ENCODE measurements around the gene KL. TPM values are rescaled to one million over a fixed set of nuclear protein-coding genes. Genes with fewer than 3 reads are reported as not detected.

KL gene
- total and polyA plus RNA-seq, 5 donors from 2014 or later, result not detected

DNA sequence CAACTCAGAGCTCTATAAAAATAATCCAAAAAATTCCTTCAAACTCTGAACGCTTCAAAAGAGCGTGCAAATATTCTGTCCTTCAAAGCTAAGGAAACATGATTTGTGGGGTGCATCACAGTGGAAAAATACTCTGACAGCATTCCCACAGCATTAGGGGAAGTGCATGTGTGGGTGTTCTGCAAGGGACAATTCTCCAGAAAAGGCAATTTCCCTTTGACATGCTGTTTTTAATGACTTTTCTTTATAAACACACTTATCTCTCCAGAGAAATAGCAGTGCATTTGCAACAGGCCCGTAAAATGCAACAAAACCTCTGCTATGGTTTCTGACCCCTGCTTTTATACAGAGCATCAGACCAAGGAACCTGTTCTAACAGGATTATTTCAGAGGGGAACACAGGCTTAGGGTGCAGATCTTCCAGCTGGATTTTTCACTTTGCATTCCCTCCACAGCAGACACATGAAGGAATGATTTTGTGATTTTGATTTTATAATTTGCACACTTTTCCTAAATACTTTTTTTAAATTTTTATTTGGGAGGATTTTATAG lies 42.6 kb downstream of the KL start:
- H3K27me3 Mint-ChIP-seq, result no peaks in the 10 kb centered on the region
- peaks cover 0 to 1% (median 0%) of the 10 kb centered on the region in 7 donors for H3K9me3 Mint-ChIP-seq
- Histone ChIP-seq H3K27ac (ENCODE audit: insufficient read depth, low read length, poor library complexity, severe bottlenecking) (no peak overlapping the region), H3K9me3 (ENCODE audit: control insufficient read depth in 2 of 2, low read length in 2 of 2) (no peaks in the 10 kb centered on the region), H3K27me3 (ENCODE audit: control insufficient read depth, insufficient read depth, low read length) (no peaks in the 10 kb centered on the region), H3K36me3 (ENCODE audit: control insufficient read depth, insufficient read depth, low read length) (no peaks in the 10 kb centered on the region), H3K4me1 (ENCODE audit: control insufficient read depth, insufficient read depth, low read length, poor library complexity, severe bottlenecking) (no peaks in the 10 kb centered on the region), H3K4me3 (ENCODE audit: low read depth, low read length) (no peak overlapping the region)
- DNase-seq (no peak), ATAC-seq (ENCODE audit: low read depth in 2 of 2) (no peak)
- no peak overlapping the region for H3K4me3 Mint-ChIP-seq
- H3K27ac Mint-ChIP-seq, result no peak overlapping the region
- H3K36me3 Mint-ChIP-seq, result no peaks in the 10 kb centered on the region
- no peaks in the 10 kb centered on the region for H3K4me1 Mint-ChIP-seq

DNA sequence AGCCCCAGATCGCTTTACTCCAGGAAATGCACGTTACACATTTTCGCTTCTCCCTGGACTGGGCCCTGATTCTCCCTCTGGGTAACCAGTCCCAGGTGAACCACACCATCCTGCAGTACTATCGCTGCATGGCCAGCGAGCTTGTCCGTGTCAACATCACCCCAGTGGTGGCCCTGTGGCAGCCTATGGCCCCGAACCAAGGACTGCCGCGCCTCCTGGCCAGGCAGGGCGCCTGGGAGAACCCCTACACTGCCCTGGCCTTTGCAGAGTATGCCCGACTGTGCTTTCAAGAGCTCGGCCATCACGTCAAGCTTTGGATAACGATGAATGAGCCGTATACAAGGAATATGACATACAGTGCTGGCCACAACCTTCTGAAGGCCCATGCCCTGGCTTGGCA lies 44.6 kb downstream of the KL start:
- DNase-seq, result no peak

DNA sequence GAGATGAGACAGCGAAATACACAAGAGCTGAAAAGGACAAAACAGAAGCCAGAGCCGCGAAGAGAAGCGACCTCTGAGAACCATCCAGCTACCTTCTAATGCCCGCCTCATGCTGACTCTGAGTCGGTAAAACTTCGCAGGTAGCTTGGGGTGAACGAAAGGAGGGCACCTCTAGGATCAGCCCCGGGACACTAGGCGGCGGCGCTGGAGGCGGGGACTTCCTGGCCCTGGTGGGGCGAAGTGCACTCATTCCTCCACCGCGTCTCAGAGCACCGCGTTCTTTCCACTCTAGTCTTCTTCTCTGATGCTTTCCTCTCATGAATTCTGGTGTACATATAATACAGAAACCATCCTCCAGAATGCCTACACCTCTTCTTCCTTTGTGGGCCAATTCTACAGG lies 50.1 kb downstream of the KL start:
- Histone ChIP-seq H3K4me3 (ENCODE audit: low read depth, low read length) (no peak overlapping the region), H3K36me3 (ENCODE audit: control insufficient read depth, insufficient read depth, low read length) (no peaks in the 10 kb centered on the region), H3K9me3 (ENCODE audit: control insufficient read depth in 2 of 2, low read length in 2 of 2) (no peaks in the 10 kb centered on the region), H3K4me1 (ENCODE audit: control insufficient read depth, insufficient read depth, low read length, poor library complexity, severe bottlenecking) (no peaks in the 10 kb centered on the region), H3K27me3 (ENCODE audit: control insufficient read depth, insufficient read depth, low read length) (no peaks in the 10 kb centered on the region), H3K27ac (ENCODE audit: insufficient read depth, low read length, poor library complexity, severe bottlenecking) (no peak overlapping the region)
- H3K27ac Mint-ChIP-seq, result no peak overlapping the region
- H3K4me3 Mint-ChIP-seq, result no peak overlapping the region
- no peaks in the 10 kb centered on the region for H3K27me3 Mint-ChIP-seq
- no peaks in the 10 kb centered on the region for H3K36me3 Mint-ChIP-seq
- DNase-seq (no peak), ATAC-seq (ENCODE audit: low read depth in 2 of 2) (no peak)
- no peaks in the 10 kb centered on the region for H3K4me1 Mint-ChIP-seq
- peaks cover 0 to 4% (median 0%) of the 10 kb centered on the region in 7 donors for H3K9me3 Mint-ChIP-seq

More for the DNA sequence above, 44.6 kb downstream of the KL start:
- Mint-ChIP-seq H3K4me1 (no peaks in the 10 kb centered on the region), H3K27me3 (no peaks in the 10 kb centered on the region), H3K4me3 (no peak overlapping the region), H3K27ac (no peak overlapping the region), H3K36me3 (no peaks in the 10 kb centered on the region), H3K9me3 (peaks cover 0 to 1% (median 0%) of the 10 kb centered on the region in 7 donors)
- ATAC-seq (ENCODE audit: low read depth in 2 of 2), result no peak
- Histone ChIP-seq H3K4me1 (ENCODE audit: control insufficient read depth, insufficient read depth, low read length, poor library complexity, severe bottlenecking) (no peaks in the 10 kb centered on the region), H3K9me3 (ENCODE audit: control insufficient read depth in 2 of 2, low read length in 2 of 2) (no peaks in the 10 kb centered on the region), H3K36me3 (ENCODE audit: control insufficient read depth, insufficient read depth, low read length) (no peaks in the 10 kb centered on the region), H3K4me3 (ENCODE audit: low read depth, low read length) (no peak overlapping the region), H3K27me3 (ENCODE audit: control insufficient read depth, insufficient read depth, low read length) (no peaks in the 10 kb centered on the region), H3K27ac (ENCODE audit: insufficient read depth, low read length, poor library complexity, severe bottlenecking) (no peak overlapping the region)

DNA sequence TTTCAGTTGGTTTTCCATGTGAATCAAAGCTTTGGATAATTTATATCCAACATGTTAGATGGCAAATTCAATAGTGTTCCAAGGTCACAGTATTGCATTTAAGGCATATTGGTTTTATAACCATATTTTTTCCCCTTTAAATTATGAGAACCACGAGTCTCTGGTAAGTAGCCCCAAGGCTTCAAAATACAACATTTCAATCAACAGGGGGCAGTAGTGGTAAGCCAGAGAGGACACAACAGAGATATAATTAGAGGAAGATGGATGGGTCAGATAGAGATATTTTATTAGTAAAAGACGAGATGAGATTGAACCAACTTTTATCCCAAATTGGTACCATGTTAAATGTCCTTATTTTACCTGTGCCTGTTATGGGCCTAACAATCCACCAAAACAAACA lies 53.1 kb downstream of the KL start:
- no peaks in the 10 kb centered on the region for H3K4me1 Mint-ChIP-seq
- no peak overlapping the region for H3K4me3 Mint-ChIP-seq
- no peak overlapping the region for H3K27ac ChIP-seq (ENCODE audit: insufficient read depth, low read length, poor library complexity, severe bottlenecking)
- peaks cover 0 to 4% (median 0%) of the 10 kb centered on the region in 7 donors for H3K9me3 Mint-ChIP-seq
- no peak overlapping the region for H3K27ac Mint-ChIP-seq
- ATAC-seq (ENCODE audit: low read depth in 2 of 2), result no peak
- H3K27me3 Mint-ChIP-seq, result no peaks in the 10 kb centered on the region
- H3K27me3 ChIP-seq (ENCODE audit: control insufficient read depth, insufficient read depth, low read length), result peaks cover 1% of the 10 kb centered on the region
- no peaks in the 10 kb centered on the region for H3K4me1 ChIP-seq (ENCODE audit: control insufficient read depth, insufficient read depth, low read length, poor library complexity, severe bottlenecking)
- no peaks in the 10 kb centered on the region for H3K9me3 ChIP-seq (ENCODE audit: control insufficient read depth in 2 of 2, low read length in 2 of 2)
- H3K36me3 ChIP-seq (ENCODE audit: control insufficient read depth, insufficient read depth, low read length), result no peaks in the 10 kb centered on the region
- no peaks in the 10 kb centered on the region for H3K36me3 Mint-ChIP-seq
- no peak overlapping the region for H3K4me3 ChIP-seq (ENCODE audit: low read depth, low read length)
- peak in 1 of 3 donors; percentile 6 for DNase-seq

DNA sequence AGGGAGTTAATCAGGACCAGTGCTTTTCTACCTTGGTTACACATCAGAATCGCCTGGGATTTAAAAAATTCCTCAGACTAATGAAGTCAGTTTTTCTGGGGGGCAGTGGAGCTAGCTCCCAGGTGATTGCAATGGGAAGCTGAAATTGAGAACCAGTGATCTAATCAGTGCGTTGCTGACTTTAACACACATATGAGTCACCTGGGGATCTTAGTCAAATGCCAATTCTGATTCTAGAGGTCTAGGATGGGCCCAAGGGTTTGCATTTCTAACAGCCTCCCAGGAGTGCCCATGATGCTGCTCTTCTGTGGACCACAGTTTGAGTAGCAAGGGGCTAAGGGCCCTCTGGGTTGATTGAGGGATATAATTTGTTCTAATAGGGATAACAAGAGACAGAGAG lies 54.5 kb downstream of the KL start:
- DNase-seq, result no peak
- Mint-ChIP-seq H3K27me3 (no peaks in the 10 kb centered on the region), H3K36me3 (no peaks in the 10 kb centered on the region), H3K27ac (no peak overlapping the region), H3K4me1 (no peaks in the 10 kb centered on the region), H3K9me3 (peaks cover 0 to 4% (median 0%) of the 10 kb centered on the region in 7 donors), H3K4me3 (no peak overlapping the region)
- Histone ChIP-seq H3K4me1 (ENCODE audit: control insufficient read depth, insufficient read depth, low read length, poor library complexity, severe bottlenecking) (no peaks in the 10 kb centered on the region), H3K36me3 (ENCODE audit: control insufficient read depth, insufficient read depth, low read length) (no peaks in the 10 kb centered on the region), H3K27me3 (ENCODE audit: control insufficient read depth, insufficient read depth, low read length) (peaks cover 1% of the 10 kb centered on the region), H3K27ac (ENCODE audit: insufficient read depth, low read length, poor library complexity, severe bottlenecking) (no peak overlapping the region), H3K9me3 (ENCODE audit: control insufficient read depth in 2 of 2, low read length in 2 of 2) (no peaks in the 10 kb centered on the region), H3K4me3 (ENCODE audit: low read depth, low read length) (no peak overlapping the region)
- no peak for ATAC-seq (ENCODE audit: low read depth in 2 of 2)

DNA sequence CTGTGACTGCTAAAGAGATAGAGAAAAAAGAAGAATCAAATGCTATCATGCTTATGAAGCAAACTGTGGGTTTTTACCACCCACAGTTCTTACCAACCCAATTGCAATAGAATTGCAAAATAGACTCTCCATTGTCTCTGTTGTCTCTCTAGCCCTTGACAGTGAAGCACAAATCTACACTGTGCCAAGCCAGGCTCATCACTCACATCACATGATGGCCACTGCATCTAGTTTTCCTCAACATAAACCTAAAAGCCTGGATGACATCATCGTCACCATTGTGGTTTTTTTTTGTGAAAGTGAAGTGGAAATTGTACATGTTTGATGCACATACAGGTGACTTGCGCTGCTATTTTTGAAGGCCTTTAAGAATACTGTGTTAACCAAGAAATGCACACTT lies 56.1 kb downstream of the KL start:
- no peak overlapping the region for H3K27ac Mint-ChIP-seq
- no peak overlapping the region for H3K4me3 ChIP-seq (ENCODE audit: low read depth, low read length)
- no peak overlapping the region for H3K27ac ChIP-seq (ENCODE audit: insufficient read depth, low read length, poor library complexity, severe bottlenecking)
- H3K4me3 Mint-ChIP-seq, result no peak overlapping the region
- no peaks in the 10 kb centered on the region for H3K4me1 ChIP-seq (ENCODE audit: control insufficient read depth, insufficient read depth, low read length, poor library complexity, severe bottlenecking)
- peaks cover 0 to 4% (median 0%) of the 10 kb centered on the region in 7 donors for H3K9me3 Mint-ChIP-seq
- H3K4me1 Mint-ChIP-seq, result no peaks in the 10 kb centered on the region
- peaks cover 1% of the 10 kb centered on the region for H3K27me3 ChIP-seq (ENCODE audit: control insufficient read depth, insufficient read depth, low read length)
- DNase-seq (no peak), ATAC-seq (ENCODE audit: low read depth in 2 of 2) (no peak)
- H3K36me3 ChIP-seq (ENCODE audit: control insufficient read depth, insufficient read depth, low read length), result no peaks in the 10 kb centered on the region
- peaks cover 4% of the 10 kb centered on the region for H3K27me3 Mint-ChIP-seq
- no peaks in the 10 kb centered on the region for H3K9me3 ChIP-seq (ENCODE audit: control insufficient read depth in 2 of 2, low read length in 2 of 2)
- no peaks in the 10 kb centered on the region for H3K36me3 Mint-ChIP-seq

DNA sequence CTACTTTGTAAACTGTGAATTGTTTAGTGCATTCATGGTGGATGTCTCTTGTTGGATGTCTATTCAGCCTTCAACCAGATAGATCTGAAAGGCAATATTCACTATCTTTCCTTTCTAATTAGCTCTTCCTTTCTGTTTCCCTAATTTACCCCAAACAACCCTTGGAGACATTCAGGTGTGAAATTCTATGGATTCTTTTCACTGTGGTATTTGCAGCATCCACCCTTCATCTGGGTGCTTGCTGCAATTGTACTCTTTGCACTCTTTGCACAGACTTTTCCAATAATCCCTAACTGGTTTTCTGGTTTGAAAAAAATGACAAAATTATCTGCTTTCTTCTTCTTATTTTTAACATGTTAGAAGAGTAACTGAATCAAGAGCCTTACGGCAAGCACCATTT lies 56.5 kb downstream of the KL start:
- Mint-ChIP-seq H3K27me3 (peaks cover 4% of the 10 kb centered on the region), H3K36me3 (no peaks in the 10 kb centered on the region), H3K4me1 (no peaks in the 10 kb centered on the region), H3K9me3 (peaks cover 0 to 4% (median 0%) of the 10 kb centered on the region in 7 donors), H3K27ac (no peak overlapping the region), H3K4me3 (no peak overlapping the region)
- DNase-seq, result no peak
- H3K9me3 ChIP-seq (ENCODE audit: control insufficient read depth in 2 of 2, low read length in 2 of 2), result no peaks in the 10 kb centered on the region
- no peaks in the 10 kb centered on the region for H3K4me1 ChIP-seq (ENCODE audit: control insufficient read depth, insufficient read depth, low read length, poor library complexity, severe bottlenecking)
- peaks cover 1% of the 10 kb centered on the region for H3K27me3 ChIP-seq (ENCODE audit: control insufficient read depth, insufficient read depth, low read length)
- no peak for ATAC-seq (ENCODE audit: low read depth in 2 of 2)
- H3K4me3 ChIP-seq (ENCODE audit: low read depth, low read length), result no peak overlapping the region
- no peaks in the 10 kb centered on the region for H3K36me3 ChIP-seq (ENCODE audit: control insufficient read depth, insufficient read depth, low read length)
- H3K27ac ChIP-seq (ENCODE audit: insufficient read depth, low read length, poor library complexity, severe bottlenecking), result no peak overlapping the region

DNA sequence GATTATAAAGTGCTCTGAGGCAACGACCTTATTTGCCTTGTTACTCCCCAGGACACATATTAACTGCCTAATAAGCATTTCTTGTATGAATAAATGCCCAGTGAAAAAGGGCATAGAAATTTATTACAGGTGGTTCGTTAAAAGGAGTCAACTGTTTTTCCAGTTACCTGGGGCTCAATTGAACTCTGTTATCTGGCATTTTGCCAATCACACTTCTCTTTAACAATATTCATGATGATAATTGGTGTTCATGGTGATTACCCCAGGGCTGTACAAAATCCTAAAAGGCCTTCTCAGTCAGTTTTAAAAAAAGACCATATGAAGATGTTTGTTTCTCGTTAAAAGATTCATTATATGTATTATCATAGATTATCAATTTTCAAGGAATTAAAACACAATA lies 57.1 kb downstream of the KL start:
- Mint-ChIP-seq H3K27ac (no peak overlapping the region), H3K4me3 (no peak overlapping the region), H3K9me3 (peaks cover 0 to 4% (median 0%) of the 10 kb centered on the region in 7 donors), H3K27me3 (peaks cover 7% of the 10 kb centered on the region), H3K36me3 (no peaks in the 10 kb centered on the region), H3K4me1 (no peaks in the 10 kb centered on the region)
- Histone ChIP-seq H3K4me3 (ENCODE audit: low read depth, low read length) (no peak overlapping the region), H3K27me3 (ENCODE audit: control insufficient read depth, insufficient read depth, low read length) (peaks cover 1% of the 10 kb centered on the region), H3K9me3 (ENCODE audit: control insufficient read depth in 2 of 2, low read length in 2 of 2) (no peaks in the 10 kb centered on the region), H3K27ac (ENCODE audit: insufficient read depth, low read length, poor library complexity, severe bottlenecking) (no peak overlapping the region), H3K36me3 (ENCODE audit: control insufficient read depth, insufficient read depth, low read length) (no peaks in the 10 kb centered on the region), H3K4me1 (ENCODE audit: control insufficient read depth, insufficient read depth, low read length, poor library complexity, severe bottlenecking) (no peaks in the 10 kb centered on the region)
- DNase-seq (no peak), ATAC-seq (ENCODE audit: low read depth in 2 of 2) (no peak)
